Globus pallidus (tissue), 1 donor: ENCODE data around the gene LRIT2.

Source experiments
- DNase-seq: peaks from one replicate; pipeline ENCODE4 v3.0.0-alpha.2; 2015; ENCODE audit warnings: low spot score

Gene LRIT2

GRCh38 chr10:84243759-84244158 is 18.4 kb upstream of the LRIT2 start:
- DNase-seq, result no peak

DNA sequence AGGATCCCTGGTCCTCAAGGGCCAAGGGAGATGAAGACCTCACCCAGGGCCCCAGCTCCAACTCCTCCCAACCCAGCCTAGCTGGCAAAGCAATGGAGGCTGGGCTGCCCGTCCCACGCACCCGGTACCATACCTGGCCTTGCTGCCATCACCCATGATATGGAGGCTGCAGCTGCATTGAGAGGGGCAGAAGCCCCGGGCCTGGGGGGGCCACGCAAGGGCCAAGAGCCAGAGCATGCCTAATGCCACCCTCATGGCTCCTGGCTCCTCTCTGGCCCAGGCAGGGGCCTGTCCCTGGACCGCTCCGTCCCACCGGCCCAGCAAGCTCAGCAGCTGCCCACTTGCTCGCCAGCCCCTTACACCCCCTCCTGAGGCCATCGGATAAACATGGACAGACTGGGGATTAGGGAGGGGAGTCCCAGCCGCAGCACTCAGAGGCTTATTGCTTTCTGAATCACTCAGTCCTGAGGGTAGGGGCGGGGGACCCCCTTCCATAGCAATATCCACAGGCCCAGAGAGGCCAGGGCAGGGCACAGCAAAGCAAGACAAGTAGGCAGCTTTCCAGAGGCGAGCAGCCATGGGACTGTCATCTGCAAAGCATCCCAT is 15.9 kb upstream of the LRIT2 start, which contains the start of gene LRIT1:
TSS of gene LRIT1 (minus strand) at position 362 of the 606 bp plus-strand sequence. CDS start at position 255, 107 bp downstream.
- DNase-seq, result no peak

DNA sequence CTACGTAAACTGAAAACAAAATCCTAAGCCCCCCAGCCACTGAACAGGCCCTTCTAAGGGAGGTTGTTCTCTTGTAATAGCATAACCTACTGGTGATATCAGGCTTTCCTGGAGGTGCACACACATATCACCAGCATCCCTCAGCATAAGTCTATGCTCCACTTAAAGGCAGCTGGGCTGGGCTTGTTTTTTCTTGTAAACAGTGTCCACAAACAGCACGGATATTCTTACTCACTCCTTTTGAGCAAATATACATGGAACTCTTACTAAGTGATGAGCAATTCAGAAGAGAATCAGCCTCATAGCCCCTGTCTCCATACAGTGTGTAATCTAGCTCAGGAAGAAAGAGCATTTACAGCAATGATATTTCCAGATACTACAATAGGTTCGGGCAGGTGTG is 13.6 kb upstream of the LRIT2 start:
- DNase-seq, result no peak

DNA sequence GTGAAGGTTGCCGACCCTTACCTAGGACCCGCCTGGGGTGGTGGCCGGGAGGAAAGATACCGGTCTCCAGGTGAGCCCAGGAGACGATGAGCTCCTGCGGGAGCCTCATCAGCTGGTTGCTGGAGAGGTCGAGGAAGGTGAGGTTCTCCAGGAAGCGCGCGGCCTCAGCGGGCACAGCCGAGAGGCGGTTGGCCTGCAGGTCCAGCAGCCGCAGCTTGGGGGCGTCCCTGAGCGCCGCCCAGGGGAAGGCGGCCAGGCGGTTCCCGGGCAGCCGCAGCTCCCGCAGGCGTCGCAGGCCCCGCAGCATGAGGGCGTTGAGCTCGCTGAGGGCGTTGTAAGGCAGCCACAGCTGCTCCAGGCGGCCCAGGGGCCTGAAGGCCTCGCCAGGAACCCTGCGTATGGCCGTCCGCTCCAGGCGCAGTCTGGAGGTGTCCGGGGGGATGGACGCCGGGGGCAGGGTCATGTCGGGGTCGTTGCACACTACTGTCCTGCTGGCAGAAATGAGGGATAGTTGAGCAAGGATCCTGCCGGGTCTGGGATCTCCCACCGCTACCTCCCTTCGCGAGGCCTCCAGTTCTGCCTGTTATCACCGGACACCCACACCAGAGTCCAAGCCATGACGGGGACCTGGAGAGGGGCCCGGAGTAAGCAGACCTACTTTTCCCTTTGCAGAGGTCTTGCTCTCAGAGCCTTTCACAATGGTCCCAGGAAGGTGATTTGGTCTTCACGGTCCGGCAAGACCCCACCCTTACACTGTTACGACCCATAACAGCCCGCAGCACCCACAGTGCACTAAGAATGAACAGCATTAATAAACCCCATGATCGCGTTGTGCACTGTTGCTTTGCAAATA is 12.1 kb upstream of the LRIT2 start:
- DNase-seq, result no peak

DNA sequence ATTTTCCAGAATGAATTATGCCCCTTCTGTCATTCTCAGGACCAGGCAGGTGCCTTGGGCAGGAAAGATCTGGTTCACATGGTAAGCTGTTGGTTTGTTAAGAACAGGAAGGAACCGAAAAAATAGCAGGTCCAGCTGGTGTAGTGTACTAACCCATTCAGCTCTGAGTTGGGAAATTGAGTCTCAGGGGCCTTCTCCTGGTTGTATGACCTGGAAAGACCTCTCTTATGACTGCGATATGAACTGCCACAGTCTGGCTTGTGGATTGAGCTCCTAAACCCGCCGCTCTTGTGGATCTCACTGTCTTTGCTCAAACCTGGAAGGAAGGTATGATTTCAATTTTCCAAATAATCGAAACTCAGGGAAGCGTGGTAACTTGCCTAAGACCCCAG is 11.5 kb upstream of the LRIT2 start:
- no peak for DNase-seq

DNA sequence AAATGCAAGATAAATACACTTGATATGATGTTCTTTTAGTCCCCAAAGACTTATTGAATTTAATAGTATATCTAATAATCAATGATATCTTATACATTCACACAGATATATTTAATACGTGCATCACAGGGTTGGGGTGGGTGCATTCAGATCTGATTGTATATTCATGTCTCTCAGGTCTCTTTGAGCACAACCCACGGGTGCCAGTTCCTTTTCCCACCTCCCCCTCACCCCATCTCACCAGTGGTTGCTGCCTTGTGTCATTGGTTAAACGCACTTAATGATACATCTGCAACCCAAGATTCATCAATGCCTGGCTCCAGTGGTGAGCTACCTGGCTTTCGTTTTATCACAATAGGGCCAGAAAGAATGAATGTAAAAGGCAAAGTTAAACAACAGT is 9.8 kb upstream of the LRIT2 start:
- DNase-seq, result no peak

GRCh38 chr10:84234479-84234878 is 9.1 kb upstream of the LRIT2 start:
- DNase-seq, result no peak

GRCh38 chr10:84233940-84234339 is 8.6 kb upstream of the LRIT2 start:
- DNase-seq, result no peak

GRCh38 chr10:84232376-84232775 is 7.0 kb upstream of the LRIT2 start:
- DNase-seq, result no peak

GRCh38 chr10:84230359-84230758 is 5.0 kb upstream of the LRIT2 start:
- no peak for DNase-seq

DNA sequence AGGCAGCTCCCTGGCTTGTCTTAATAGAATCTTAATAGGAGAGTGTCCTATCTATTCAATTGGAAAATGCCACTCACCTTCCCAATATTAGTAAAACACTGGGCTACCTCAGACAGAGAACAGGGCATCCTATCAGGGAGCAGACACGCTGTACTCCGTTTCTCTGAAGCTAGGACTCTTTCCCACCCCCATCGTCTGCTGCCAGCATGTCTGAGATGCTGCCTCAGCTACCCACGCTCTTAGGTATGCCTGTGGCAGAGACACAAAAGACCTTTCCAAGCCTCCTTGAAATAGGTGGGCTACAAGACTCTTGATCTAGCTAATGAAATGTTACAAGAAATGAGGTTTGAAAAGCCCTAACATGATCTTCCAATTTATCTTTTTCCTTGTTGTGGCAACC is 2.5 kb upstream of the LRIT2 start:
- no peak for DNase-seq

- DNase-seq, result no peak
These were observed 1.3 kb upstream of the LRIT2 start for GRCh38 chr10:84226616-84227015.

DNA sequence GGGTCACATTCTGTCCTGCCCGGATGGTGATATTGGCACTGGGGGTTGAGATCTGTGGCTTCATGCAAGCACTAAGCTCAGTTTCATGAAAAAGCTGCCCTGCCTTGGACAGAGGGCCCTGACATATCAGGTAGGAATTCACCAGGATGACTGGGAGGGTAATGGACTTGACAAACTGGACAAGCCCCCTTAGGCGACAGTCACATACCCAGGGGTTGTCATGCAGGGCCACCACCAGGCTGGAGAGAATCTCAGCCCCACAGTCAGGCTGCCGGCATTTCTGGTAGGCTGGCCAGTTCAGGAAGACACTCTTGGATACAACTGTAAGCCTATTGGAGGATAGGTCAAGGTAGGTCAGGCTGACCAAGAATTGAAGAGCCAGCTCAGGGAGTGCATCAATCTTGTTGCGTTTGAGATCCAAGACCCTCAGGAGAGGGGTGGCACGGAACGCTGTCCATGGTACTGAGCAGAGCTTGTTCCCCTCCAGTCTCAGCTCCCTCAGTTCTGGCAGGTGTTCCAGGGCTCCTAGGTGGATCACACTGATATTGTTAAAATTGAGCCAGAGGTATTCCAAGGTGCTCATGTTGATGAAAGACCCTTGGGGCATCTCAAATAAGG is 824 bp downstream of the LRIT2 start:
- no peak for DNase-seq

GRCh38 chr10:84221916-84222315 is 3.4 kb downstream of the LRIT2 start:
- no peak for DNase-seq

- no peak for DNase-seq
These were observed 7.6 kb downstream of the LRIT2 start for GRCh38 chr10:84217746-84218145.

- DNase-seq, result no peak
These were observed 8.5 kb downstream of the LRIT2 start for GRCh38 chr10:84216834-84217233.

- DNase-seq, result no peak
These were observed 10.6 kb downstream of the LRIT2 start for GRCh38 chr10:84214612-84215235.

DNA sequence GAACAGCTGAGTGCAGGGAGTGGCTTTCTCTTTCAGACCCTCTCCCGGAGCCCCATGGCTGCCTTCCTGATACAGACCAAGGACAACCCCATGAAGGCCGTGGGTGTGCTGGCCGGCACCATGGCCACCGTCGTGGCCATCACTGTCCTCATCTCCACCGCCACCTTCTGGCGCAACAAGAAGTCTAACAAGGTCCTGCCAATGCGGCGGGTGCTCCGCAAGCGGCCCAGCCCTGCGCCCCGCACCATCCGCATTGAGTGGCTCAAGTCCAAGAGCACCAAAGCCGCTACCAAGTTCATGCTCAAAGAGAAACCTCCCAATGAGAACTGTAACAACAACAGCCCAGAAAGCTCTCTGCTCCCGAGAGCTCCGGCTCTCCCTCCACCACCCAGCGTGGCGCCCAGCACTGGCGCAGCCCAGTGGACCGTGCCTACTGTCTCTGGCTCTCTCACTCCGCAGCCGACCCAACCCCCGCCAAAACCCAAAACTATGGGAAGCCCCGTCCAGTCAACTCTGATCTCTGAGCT is 11.2 kb downstream of the LRIT2 start:
- no peak for DNase-seq

- DNase-seq, result no peak
These were observed 12.3 kb downstream of the LRIT2 start for GRCh38 chr10:84213076-84213475.

DNA sequence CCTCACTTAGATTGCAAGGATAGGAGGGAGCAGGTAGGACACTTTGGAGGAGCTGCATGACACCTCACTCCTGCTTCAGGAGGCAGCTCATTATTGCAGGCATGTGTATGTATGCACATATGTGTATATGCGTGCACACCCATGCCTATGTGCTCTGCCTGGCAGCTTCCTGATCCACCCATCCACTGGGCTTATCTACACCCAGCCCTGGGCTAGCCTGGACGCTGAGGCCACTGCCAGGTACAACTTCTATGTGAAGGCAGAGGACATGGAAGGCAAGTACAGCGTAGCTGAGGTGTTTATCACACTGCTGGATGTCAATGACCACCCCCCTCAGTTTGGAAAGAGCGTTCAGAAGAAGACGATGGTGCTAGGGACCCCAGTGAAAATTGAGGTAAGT is 13.3 kb downstream of the LRIT2 start:
- no peak for DNase-seq

DNA sequence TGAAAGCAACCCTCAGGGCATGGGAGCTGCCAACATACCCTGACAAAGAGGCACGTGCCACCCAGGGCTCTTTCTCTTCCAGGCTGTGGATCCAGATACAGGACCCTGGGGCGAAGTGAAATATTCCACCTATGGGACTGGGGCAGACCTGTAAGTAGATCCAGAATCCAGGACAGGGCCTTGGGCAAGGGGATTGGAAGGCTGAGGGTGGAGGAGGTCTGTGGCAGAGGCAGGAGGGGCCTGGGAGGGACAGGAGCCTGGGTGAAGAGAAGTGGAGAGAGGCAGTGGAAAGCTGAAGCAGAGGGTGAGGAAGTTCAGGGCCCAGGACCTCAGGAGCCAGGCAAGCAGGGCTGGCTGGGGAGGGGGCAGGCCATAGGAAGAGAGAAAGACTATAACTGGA is 13.8 kb downstream of the LRIT2 start:
- no peak for DNase-seq

DNA sequence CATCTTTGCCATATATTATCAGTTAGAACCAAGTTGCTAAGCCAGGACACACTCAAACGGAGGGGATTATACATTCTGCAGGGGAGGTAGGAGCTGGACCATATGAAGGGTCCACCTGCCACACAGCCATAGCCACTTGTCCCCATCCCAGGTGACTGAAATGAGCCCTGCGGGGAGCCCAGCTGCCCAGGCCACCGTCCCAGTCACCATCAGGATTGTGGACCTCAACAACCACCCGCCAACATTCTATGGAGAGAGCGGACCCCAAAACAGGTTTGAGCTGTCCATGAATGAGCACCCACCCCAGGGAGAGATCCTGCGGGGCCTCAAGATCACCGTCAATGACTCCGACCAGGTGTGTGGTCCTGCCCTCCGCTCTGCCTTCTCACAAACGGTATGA is 17.3 kb downstream of the LRIT2 start:
- DNase-seq, result no peak
